HG03442 (cell line): ENCODE measurements around the gene SCARB1.

Source experiments
- ATAC-seq: cut with Tn5 transposase; IDR thresholded peaks from one replicate; pipeline ENCODE4 v1.9.1; 2021; ENCODE audit warnings: mild to moderate bottlenecking, moderate library complexity; ENCODE audit not compliant: unreplicated experiment

SCARB1 gene

GRCh38 chr12:124734224-124734788 lies 129.4 kb downstream of the SCARB1 start:
- ATAC-seq: no peak

DNA sequence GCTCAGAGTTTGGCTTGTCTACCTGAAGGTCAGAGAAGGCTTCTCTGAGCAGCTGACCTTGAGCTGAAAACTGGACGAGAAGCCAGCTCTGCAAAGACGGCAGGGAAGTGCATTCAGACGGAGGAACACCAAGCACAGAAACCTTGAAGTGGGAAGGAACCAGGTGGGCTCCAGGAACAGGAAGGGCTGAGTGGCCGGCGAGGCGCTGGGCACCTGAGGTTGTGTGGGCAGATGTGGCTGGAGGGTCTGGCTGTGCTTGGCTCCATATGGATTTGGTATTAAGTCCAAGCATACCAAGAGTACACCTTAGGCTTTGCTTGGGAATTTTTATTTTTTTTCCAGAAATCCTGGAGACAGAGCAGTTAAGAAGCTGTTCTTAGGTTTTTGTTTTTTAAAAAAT lies 130.6 kb downstream of the SCARB1 start:
- no peak for ATAC-seq

DNA sequence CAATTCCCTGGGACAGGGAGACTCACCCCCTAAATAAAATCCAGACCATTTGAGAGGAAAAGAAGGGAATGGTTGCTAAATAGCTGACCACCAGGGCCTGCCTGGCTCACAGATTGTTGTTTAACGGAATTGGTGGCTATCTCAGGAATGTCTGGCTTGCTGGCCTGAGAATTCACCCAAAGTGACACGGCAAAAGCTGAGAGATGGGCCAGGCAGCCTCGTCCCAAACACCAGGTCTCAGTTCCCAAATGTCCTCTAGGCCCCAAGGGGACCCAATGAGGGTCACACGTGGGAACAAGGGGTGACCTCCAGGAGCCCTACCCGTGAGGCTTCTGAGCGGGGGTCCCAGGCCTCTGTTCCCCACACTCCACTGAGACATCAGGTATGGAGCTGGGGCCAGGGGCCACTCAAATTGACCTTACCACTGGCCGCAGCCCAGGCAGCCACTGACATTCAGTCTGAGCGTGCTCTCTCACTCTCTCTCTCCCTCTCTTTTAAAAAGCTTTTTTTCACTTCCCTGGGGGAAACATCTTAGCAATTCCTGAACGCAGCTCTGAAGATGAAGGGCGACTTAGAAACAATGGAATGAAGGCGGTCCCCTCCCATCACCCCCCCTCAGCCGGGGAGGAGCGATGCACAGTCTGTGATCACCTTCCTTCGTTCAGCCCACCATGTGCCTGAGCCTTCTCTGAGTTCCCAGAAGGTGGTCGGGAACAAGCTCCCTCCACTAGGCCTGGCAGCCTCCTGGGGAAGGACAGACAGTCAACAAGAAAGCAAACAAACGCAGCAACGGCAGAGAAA lies 131.2 kb downstream of the SCARB1 start:
- ATAC-seq: no peak

DNA sequence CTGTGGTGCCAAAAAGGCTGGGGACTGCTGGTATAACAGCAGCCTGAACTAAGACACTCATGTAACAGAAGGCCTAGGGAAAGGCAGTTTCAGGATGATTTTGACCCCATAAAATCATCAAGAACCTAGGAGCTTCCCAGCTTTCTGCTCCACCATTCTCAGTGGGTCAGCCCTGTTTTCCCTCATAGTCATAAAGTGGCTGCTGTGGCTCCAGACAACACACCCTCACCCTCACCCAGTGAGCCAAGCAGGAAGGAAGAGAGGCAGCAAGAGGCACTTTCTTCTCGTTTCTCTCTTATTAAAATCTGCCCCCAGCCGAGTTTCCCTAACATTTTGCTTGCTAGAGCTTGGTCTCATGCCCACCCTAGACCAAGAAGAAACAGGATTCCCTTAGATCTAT lies 131.8 kb downstream of the SCARB1 start:
- ATAC-seq: no peak

- ATAC-seq: no peak
Observed at GRCh38 chr12:124730455-124730932, 133.2 kb downstream of the SCARB1 start.

GRCh38 chr12:124727922-124728321 lies 135.7 kb downstream of the SCARB1 start:
- no peak for ATAC-seq

GRCh38 chr12:124727264-124727800 lies 136.3 kb downstream of the SCARB1 start:
- no peak for ATAC-seq
